ENCODE data around the gene RUNX1.

The RUNX1 gene

DNA sequence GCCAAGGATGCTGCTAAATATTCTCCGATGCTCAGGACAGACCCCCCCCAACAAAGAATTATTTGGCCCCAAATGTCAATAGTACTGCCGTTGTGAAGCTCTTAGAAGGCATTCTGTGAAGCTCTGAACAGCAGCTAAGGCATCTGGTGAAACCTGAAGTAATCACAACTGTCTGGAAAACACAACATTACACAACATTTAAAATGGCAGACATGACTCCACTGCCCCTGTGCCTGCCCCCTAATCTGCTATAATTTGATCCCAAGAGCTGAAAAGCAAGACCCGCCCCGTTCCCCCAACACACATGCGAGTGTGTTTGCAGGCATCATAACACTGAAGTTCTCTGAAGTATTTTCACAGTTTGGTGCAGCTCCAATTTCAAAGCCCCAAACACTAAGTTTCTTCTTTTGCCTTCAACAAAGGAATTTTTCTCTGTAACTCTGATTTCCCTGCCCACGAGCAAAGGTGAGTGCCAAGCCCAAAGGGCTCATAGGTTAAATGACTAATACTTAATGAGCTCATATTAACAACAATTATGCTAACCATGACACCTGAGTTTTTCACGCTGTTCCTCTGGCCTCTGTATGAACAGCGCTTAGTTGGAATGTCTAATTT lies 251.1 kb downstream of the RUNX1 start:
- DNase-seq, result no peak

DNA sequence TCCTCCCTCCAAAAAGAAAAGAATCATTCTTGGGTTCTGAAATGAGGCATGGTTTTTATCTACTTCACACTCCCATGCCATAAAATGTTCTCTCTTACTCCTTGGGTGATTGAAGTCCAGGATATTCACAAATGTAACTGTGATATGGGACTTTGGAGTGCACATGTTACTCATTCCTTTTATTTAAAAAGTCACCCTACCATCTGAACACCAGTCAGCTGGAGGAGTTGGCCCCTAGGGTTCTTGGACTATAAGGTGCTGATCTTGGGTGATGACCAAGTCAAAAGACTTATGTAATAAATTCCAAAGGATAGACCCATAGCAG lies 251.9 kb downstream of the RUNX1 start:
- no peak for DNase-seq

DNA sequence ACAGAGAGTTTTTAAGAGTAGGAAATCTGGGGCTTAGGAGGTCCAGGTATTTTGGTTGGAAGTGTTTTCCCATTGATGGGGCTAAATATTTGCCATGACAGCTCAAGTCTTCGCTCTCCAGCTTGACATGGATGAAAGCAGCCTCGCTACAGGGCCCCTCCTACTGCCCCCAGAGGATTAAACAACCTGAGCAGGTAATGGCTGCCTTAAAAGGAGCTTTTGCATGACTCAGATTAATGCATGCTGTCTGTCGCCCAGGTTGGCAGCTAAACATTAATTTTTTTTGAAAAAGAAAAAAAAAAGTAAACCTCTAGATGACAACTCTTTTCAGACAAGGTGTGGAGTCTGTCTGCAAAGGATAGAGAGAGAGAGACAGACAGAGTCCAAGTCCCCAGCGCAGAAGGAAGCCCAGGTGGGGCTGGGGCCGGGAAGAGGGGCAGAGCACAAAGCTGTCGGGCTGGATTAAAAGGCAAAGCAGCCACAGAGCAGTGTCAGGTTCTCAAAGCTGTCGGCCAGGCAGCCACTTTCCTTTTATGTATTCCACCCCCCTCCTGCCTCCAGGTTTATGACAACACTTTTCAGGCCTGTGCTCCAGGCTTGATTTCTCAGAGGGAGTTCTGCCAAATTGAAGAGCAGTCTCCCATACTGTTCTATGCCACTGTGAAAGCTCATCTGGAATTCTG lies 252.4 kb downstream of the RUNX1 start:
- no peak for DNase-seq

DNA sequence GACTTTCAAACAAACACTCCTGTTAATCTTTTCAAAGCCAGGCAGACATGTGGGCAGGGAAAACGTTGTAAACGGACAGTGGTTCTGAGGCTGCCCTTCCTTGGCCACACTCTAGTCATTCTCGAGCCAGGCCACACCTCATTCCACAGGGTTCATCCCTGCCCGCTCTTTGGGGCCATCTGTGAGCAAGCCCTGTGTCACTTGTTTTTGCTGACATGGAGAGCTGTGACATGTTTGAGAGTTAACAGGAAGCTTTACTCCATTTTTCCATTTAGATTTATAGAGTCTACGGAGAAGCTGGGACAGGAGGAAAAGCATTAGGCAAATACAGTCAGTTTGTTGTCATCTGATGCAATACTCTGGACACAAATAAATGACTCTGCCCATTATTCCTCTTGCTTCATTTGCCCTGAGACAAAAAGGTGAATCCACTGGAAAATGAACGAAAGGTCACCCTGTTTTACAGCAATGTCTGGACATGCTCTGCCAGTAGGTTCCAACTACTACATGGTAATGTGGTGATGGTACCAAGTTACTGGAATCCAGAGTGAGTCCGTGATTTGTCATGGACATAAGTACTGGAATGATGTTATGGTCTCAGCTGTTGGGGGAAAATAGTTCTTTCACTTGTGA lies 253.4 kb downstream of the RUNX1 start:
- no peak for DNase-seq

GRCh38 chr21:34795175-34795547 lies 253.9 kb downstream of the RUNX1 start:
- no peak for DNase-seq

DNA sequence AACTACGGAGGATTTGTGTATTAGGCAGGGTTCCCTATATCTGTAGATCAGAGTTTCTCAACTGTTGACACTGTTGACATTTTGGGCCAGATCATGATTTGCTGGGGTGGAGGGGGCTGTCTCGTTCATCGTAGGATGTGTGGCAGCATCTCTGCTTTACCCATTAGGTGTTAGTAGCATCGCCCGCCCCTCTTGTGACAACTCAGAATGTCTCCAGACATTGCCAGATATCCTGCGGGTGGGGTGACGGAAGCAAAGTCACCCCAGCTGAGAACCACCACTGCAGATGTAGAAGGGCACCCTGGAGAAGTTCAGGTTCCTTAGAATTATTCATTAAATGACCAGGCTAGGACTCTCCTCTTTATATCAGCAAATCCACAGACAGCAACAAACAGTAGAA lies 254.4 kb downstream of the RUNX1 start:
- no peak for DNase-seq

- no peak for DNase-seq
Observed at GRCh38 chr21:34793471-34793870, 255.6 kb downstream of the RUNX1 start.

- DNase-seq, result no peak
Observed at GRCh38 chr21:34792504-34793089, 256.5 kb downstream of the RUNX1 start.

- no peak for DNase-seq
Observed at GRCh38 chr21:34791776-34792503, 257.2 kb downstream of the RUNX1 start.

- DNase-seq, result no peak
Observed at GRCh38 chr21:34790834-34791233, 258.3 kb downstream of the RUNX1 start.

GRCh38 chr21:34790341-34790740 lies 258.8 kb downstream of the RUNX1 start:
- no peak for DNase-seq

- DNase-seq, result no peak
Observed at GRCh38 chr21:34788879-34789278, 260.2 kb downstream of the RUNX1 start.

DNA sequence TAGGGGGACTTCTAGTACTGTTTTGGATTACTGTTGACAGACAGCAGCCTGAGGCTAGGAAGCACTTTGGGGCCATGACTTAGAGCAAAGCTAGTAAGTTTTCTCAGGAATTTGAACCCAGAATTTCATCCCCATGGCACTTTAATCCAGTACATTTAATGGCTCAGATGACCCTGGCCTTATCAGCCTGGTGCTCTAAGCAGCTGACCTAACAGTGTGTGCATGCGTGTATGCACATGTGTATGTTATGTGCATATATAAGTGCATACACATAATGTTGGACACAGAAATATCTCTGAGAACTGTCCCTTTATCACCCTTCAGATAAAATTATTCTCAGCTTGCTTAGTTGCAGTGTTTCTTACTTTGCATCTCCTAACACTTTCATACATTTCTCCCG lies 265.3 kb downstream of the RUNX1 start:
- DNase-seq, result no peak

GRCh38 chr21:34782506-34783360 lies 266.4 kb downstream of the RUNX1 start:
- DNase-seq, result no peak

GRCh38 chr21:34781526-34781925 lies 267.6 kb downstream of the RUNX1 start:
- no peak for DNase-seq

- no peak for DNase-seq
Observed at GRCh38 chr21:34779860-34780259, 269.2 kb downstream of the RUNX1 start.

DNA sequence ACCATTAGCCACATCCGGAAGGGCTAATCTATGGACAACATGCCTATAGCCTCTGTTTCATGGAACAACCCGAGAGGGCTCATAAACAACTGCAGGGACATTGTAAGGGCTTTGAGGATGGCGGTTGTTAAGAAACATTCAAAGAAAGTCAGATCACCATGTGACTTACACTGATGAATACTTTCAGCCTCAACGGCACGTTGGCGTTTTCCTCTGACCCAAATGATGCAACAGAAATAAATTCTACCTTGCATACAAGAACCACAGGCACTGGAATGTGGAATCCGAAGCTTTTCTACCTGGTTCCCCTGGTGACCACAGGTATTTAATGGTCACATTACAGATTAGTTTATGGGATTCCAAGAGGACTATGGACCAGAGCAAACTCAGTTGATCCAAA lies 273.3 kb downstream of the RUNX1 start:
- DNase-seq, result no peak

GRCh38 chr21:34774750-34775149 lies 274.4 kb downstream of the RUNX1 start:
- DNase-seq, result no peak

- DNase-seq, result no peak
Observed at GRCh38 chr21:34771512-34772028, 277.5 kb downstream of the RUNX1 start.

GRCh38 chr21:34770576-34770975 lies 278.5 kb downstream of the RUNX1 start:
- no peak for DNase-seq

DNA sequence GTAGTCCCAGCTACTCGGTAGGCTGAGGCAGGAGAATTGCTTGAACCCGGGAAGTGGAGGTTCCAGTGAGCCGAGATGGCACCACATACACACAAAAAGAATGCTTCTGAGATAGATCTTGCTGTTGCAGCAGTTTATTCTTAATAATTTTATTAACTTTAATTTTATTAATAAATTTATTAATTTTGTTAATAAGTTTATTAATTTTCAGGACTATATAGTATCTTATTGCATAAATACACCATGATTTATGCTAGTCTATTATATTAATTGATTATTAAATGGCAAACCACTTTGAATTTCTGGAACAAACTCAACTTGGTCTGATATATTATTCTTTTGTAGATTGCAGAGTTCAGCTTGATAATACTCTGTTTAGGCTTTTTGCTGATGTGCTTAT lies 280.8 kb downstream of the RUNX1 start:
- DNase-seq, result no peak

GRCh38 chr21:34766862-34767261 lies 282.2 kb downstream of the RUNX1 start:
- no peak for DNase-seq

Data from activated naive CD4-positive, alpha-beta T cell treated with Interleukin-2 at 50 U/mL for 16 hours (primary cell).